ENCODE results near the gene ZNF618.
A peak's percentile ranks its signal among the peaks of the same experiment; 100 is the strongest.

ZNF618 gene

DNA sequence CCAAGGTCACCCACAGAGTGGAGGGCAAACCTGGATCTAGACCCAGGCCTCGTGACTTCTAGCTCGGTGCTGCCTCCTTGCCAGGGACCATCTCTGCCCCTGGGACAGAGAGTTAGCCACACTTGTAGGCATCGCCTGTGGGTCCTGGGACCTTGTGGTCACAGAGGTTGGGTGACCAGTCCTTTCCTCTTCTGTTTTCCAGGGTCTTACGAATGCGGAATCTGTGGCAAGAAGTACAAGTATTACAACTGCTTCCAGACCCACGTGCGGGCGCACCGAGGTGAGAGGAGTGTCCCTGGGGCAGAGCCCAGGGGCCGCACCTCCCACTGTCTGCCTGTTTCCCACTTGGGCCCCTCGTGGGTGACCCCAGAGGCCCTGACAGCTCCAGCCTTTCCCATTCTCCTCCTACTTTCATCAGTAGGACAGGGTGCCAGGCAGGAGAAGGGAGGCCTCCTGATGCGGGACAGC lies 125.7 kb downstream of the ZNF618 start:
- DNase-seq (ENCODE audit: low read depth) = no peak

- DNase-seq (ENCODE audit: low read depth) = no peak
Observed at GRCh38 chr9:114002271-114002985, 126.3 kb downstream of the ZNF618 start.

GRCh38 chr9:114002986-114003350 lies 126.9 kb downstream of the ZNF618 start:
- DNase-seq (ENCODE audit: low read depth) = no peak

- peak; percentile 12 for DNase-seq (ENCODE audit: low read depth)
Observed at GRCh38 chr9:114003351-114003750, 127.2 kb downstream of the ZNF618 start.

DNA sequence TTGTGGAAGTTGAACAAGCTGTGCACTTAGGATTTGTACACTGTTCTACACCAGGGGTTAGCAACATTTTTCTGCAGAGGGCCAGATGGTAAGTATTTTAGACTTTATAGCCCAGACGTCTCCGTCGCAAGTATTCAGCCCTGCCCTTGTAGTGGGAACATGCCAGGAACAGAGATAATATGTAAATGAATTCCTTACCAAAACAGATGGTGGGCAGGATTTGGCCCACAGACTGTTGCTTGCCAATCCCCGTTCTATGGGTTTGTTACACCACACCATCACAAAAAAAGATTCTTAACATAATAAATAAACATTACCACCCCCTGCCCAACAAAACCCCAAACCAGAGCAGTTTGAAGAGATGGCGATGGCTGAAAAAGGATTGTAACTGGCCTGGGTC lies 127.6 kb downstream of the ZNF618 start:
- DNase-seq (ENCODE audit: low read depth) = peak; percentile 41

GRCh38 chr9:114004221-114004716 lies 128.2 kb downstream of the ZNF618 start:
- no peak for DNase-seq (ENCODE audit: low read depth)

DNA sequence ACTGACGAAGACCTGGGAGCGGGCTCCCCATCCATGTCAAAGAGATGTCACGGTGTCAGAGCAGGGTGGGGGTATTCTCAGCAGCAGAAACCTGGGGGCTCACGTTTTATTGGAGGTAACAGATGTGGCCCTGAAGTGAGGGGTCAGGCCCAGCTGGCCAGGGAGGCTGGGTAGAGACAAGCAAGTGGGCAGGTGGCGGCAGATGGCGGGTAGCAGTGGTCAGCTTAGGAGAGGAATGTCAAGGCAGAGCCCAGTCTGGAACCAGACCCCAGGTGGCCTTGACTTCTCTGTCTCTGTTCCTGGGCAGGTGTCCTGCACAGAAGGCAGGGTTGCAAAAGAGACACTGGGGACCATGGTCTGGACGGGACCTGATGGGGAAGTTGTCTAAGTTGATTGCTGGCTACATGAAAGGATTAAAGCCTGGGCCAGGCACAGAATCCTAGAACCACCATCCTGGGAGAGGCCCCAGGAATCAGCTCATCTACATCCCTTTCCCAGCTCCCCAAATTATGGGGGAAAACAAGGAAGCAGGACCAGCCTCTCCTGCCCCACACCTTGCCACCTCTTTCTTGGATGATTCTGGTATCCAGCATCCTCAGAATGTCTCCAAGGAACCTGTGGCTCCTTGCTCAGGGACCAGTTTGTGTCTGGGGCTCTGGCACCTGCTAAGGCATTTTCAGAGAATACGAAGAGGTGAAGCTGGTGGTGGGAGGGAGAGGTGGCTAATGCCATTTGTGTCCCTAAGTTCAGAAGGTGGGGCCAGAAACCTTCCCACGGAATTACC lies 129.5 kb downstream of the ZNF618 start:
- DNase-seq (ENCODE audit: low read depth) = no peak

DNA sequence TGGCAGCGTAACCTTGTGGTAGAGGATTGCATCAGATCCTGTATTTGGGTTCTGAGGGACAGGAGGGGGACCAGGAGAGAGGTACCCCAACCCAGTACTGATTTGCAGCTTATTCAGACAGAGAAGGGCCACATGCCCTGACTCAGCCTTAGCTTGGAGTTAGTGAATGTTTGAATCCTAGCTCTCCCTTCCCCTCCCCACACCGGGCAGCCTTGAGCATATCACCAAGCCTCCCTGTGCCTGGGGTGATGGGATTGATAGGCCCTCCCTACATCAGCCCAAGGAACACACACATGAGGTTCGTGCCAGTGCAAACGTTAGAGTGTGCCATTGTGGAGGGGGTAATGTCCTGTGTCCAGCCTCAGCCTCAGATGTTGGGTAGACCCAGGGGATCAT lies 130.0 kb downstream of the ZNF618 start:
- DNase-seq (ENCODE audit: low read depth) = no peak

DNA sequence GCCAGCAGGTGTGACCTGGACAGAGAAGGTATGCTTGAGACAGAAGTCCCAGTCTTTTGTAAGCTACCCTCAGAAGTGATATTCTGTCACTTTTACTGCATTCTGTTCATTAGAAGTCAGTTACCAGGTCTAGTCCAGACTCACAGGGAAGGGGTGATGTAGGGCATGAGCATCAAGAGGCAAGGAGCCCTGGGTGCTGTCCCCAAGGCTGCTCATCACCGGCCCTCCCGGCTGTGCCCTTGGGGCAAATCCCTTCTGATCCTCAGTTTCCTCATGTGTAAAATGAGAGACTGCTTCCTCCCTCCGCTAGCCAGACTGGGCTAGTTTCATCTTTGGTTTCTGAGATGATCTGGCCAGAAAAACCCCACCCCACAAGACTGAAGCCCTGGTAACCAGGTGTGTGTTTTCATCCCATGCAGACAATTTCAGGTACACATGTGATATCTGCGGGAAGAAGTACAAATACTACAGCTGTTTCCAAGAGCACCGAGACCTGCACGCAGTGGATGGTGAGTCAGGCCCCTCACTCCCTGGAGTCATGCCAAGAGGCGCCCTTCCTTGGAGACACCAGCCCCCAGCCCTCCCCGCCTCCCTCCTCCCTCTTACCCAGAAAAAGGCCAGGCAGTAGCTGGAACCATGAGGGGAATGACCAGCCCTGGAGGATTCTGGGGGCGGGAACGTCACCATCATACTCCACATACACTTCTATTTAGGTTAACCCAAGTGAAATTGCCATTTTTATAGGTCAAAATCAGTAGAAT lies 131.0 kb downstream of the ZNF618 start:
- no peak for DNase-seq (ENCODE audit: low read depth)

DNA sequence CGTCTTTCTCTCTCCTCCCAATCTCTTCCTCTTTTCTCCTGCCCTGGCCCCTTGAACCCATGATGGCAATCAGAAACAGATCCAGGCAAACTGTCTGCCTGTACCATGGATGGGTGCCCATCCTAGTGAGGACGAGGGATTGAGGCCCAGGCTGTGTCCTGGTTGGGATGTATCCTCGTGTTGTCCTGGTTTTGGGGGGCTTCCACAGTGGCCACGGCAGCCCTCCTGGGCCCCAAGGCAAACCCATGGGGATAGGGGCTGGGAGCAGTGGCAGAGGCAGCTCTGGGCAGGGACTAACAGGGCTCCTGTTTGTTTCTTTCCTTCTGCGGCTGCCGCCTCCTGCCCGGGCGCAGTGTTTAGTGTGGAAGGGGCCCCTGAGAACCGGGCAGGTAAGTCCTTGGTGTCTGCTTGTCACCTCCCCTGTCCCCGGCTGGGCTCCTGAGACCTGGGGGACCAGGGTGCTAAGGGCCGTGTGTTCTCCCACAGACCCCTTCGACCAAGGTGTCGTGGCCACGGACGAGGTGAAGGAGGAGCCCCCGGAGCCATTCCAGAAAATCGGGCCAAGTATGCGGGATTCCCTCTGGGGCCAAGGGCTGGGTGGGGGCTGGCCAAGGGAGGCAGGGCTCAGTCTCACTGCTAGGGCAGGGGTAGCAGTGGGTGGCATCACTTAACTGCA lies 132.0 kb downstream of the ZNF618 start:
- DNase-seq (ENCODE audit: low read depth) = no peak

- DNase-seq (ENCODE audit: low read depth) = no peak
Observed at GRCh38 chr9:114008667-114009410, 132.7 kb downstream of the ZNF618 start.

GRCh38 chr9:114011313-114011712 lies 135.2 kb downstream of the ZNF618 start:
- no peak for DNase-seq (ENCODE audit: low read depth)

- DNase-seq (ENCODE audit: low read depth) = no peak
Observed at GRCh38 chr9:114012126-114012525, 136.0 kb downstream of the ZNF618 start.

DNA sequence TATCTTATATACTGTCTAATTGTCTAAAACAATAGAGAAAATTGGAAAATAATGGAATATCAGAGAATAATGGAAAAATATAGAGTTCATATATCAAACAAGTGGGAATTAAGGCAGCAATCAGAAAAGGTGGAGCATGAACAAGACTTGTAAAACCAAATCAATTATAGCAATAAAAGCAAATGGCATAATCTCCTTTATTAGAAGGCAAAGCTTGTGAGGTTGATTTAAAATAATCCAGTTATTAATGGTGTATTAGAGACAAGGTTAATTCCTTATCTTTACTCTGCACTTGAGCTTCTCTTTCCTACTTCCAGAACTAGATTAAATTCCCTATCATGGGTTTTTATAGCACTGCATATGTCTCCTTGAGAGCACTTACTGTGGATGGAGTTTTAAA lies 137.9 kb downstream of the ZNF618 start:
- DNase-seq (ENCODE audit: low read depth) = no peak

GRCh38 chr9:114015607-114016006 lies 139.5 kb downstream of the ZNF618 start:
- DNase-seq (ENCODE audit: low read depth) = no peak

DNA sequence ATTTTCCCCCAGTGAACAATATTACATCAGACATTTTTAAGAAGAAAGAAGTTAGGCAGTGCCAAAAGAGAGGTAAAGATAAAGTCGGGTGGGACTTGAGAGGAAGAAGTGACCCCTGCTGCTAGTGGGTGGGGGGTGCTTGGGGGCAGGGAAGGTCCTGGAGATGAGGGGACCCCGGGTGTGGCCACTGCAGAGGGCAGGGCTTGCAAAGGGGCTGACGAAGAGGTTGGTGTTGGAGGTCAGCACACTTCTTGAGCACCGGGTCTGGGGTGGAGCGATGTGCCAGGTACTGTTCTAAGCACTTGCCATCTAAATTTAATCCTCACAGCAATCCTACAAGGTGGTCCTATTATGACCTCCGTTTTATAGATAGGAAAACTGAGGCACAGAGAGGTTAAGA lies 140.0 kb downstream of the ZNF618 start:
- DNase-seq (ENCODE audit: low read depth) = no peak

- DNase-seq (ENCODE audit: low read depth) = no peak
Observed at GRCh38 chr9:114016629-114017423, 140.7 kb downstream of the ZNF618 start.

- no peak for DNase-seq (ENCODE audit: low read depth)
Observed at GRCh38 chr9:114017741-114018715, 141.9 kb downstream of the ZNF618 start.

- DNase-seq (ENCODE audit: low read depth) = no peak
Observed at GRCh38 chr9:114021578-114021977, 145.5 kb downstream of the ZNF618 start.
